Measurements from ENCODE around the gene ELMO1. TPM values are rescaled to one million over a fixed set of nuclear protein-coding genes. Genes with fewer than 3 reads are reported as not detected.

The ELMO1 gene
- total and polyA plus RNA-seq, 10 of the 15 experiments (the other 5 are each of a cell fraction or from before 2014, with no cell fraction given) = 22.6 to 85.9 (median 56.6) TPM

GRCh38 chr7:37011151-37011890, 437.3 kb downstream of the ELMO1 start (continued):
- TF ChIP-seq CREB1 (IDR thresholded peaks at IDR 0.05; ENCODE audit: low read depth) = no peak

GRCh38 chr7:37009125-37009675, 439.5 kb downstream of the ELMO1 start:
- intact Hi-C loops (cut with micrococcal nuclease; ENCODE audit: unreplicated experiment) = no loop called here

More at GRCh38 chr7:37009125-37009675, 439.5 kb downstream of the ELMO1 start:
- Histone ChIP-seq H3K4me1 (ENCODE audit: control insufficient read depth, insufficient read depth, low read length) (no peaks in the 10 kb centered on the region), H2AFZ (ENCODE audit: control insufficient read depth, low read depth, low read length) (no peak overlapping the region), H3K4me2 (ENCODE audit: control insufficient read depth, insufficient read depth) (no peak overlapping the region), H3K79me2 (ENCODE audit: control insufficient read depth, insufficient read depth, low read length) (no peaks in the 10 kb centered on the region), H3K27me3 (replicated peaks in 1 of 2; ENCODE audit: control insufficient read depth in 2 of 2, insufficient read depth in 2 of 2, low read length in 1 of 2) (no peaks in the 10 kb centered on the region), H3K27ac (ENCODE audit: control insufficient read depth, insufficient read depth) (no peak overlapping the region), H3K9ac (ENCODE audit: control insufficient read depth, insufficient read depth, low read length) (no peak overlapping the region), H3K4me3 (no peak overlapping the region), H3K36me3 (ENCODE audit: control insufficient read depth in 2 of 2, insufficient read depth in 2 of 2, low read length in 1 of 2) (peaks cover 0 to 10% of the 10 kb centered on the region in 2 experiments; a peak in 2 of 4 replicates), H4K20me1 (ENCODE audit: control insufficient read depth, insufficient read depth) (no peaks in the 10 kb centered on the region), H3K9me3 (replicated peaks; ENCODE audit: control insufficient read depth, insufficient read depth, low read length) (no peaks in the 10 kb centered on the region)
- ATAC-seq (no peak), FAIRE-seq (no peak), DNase-seq (ENCODE audit: low read depth, low spot score) (no peak)
- no TSS peak for BruUV-seq (replicated peaks)
- in situ Hi-C loops (cut with MboI) = no loop called here
- 95% methylated on average over 4 of the region's 4 CpGs for WGBS (ENCODE audit: insufficient coverage, insufficient replicate concordance, low lambda C conversion rate, missing lambda C conversion rate)
- TF ChIP-seq USF1 (IDR thresholded peaks at IDR 0.05; ENCODE audit: borderline replicate concordance, extremely low read length, insufficient read depth, low read depth, low read length) = no peak
- TF ChIP-seq BACH1 (IDR thresholded peaks at IDR 0.05; ENCODE audit: borderline replicate concordance) = no peak
- no peak for TF ChIP-seq MAX (IDR thresholded peaks at IDR 0.05; ENCODE audit: low read depth, low read length)
- no peak for TF ChIP-seq RCOR1 (conservative IDR thresholded peaks at IDR 0.05; ENCODE audit: low read depth, low read length)
- TF ChIP-seq POLR2A (IDR thresholded peaks at IDR 0.05; ENCODE audit: low read depth, low read length) = no peak
- no peak for TF ChIP-seq RAD51 (IDR thresholded peaks at IDR 0.05)
- TF ChIP-seq PAX8 (IDR thresholded peaks at IDR 0.05) = no peak
- no peak for TF ChIP-seq MLLT1 (IDR thresholded peaks at IDR 0.05)
- TF ChIP-seq MEF2A (IDR thresholded peaks at IDR 0.05; ENCODE audit: insufficient read depth, low read depth, low read length) = no peak
- RAD21 ChIA-PET (ENCODE audit: unreplicated experiment) = interaction anchor here (0.7 to 1.4 kb wide), 3 partner anchors 9 to 18 kb away, joined by 3 to 5 read pairs (median 4); no protein-coding TSS in a partner anchor
- CTCF ChIA-PET = interaction anchor here (1.3 to 6.6 kb wide), 7 partner anchors 11 to 173 kb away, joined by 5 to 23 read pairs (median 5); no protein-coding TSS in a partner anchor
- POLR2A ChIA-PET = interaction anchor here (1.7 kb wide), 1 partner anchor 13 kb away, joined by 6 read pairs; no protein-coding TSS in a partner anchor
- SMC1A ChIA-PET (ENCODE audit: uncharacterized antibody, unreplicated experiment) = interaction anchor here (0.8 to 4.1 kb wide), 4 partner anchors 12 to 57 kb away, joined by 3 to 15 read pairs (median 5); no protein-coding TSS in a partner anchor

Data from GM12878 (cell line).